ENCODE measurements around the gene DFFB. TPM values are rescaled to one million over a fixed set of nuclear protein-coding genes. Genes with fewer than 3 reads are reported as not detected.

DFFB gene
- total and polyA plus RNA-seq, 2 of the 4 experiments (the other 2 are of a cell fraction) = 6.5 to 7.3 TPM

DNA sequence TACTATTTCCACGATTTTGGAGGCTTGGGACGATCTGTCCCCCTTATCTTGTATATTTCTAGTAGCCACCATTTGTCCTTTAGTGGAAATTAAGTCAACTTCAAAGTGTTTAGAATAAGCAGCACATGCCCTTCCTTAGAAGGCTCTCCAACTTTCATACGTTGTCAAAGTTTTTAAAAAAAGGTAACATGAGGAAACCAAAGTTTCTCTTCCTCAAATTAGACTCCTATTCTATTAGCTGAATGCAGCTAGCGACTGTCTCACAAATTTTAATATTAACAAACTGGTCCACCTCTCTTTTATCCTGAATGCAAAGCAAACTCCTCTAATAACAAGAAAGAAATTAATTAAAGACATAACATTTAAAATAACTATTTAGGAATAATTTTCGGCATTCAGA is 35.9 kb downstream of the DFFB start:
- peaks cover 14% of the 10 kb centered on the region for H3K4me1 ChIP-seq (ENCODE audit: control insufficient read depth, insufficient read depth, low read length)
- peaks cover 9% of the 10 kb centered on the region; the same call in 1 of the 2 replicates for H3K9me1 ChIP-seq (ENCODE audit: insufficient read depth, low read length)
- DNase-seq (no peak), ATAC-seq (ENCODE audit: low read depth) (no peak)
- no peak overlapping the region for H3K14ac ChIP-seq (replicated peaks; ENCODE audit: low read depth, low read length)
- no peak overlapping the region for H2AK5ac ChIP-seq (ENCODE audit: low read depth, low read length)
- H2BK120ac ChIP-seq (ENCODE audit: low read depth, low read length) = no peak overlapping the region
- no peak overlapping the region for H3K9ac ChIP-seq (ENCODE audit: low read depth, low read length)
- no peak overlapping the region for H3K4ac ChIP-seq (ENCODE audit: low read depth, low read length)
- peaks cover 25% of the 10 kb centered on the region for H3K36me3 ChIP-seq (ENCODE audit: control insufficient read depth, insufficient read depth, low read length)
- WGBS, 2 experiments (ENCODE audit: extremely low coverage in 2 of 2, insufficient read length in 1 of 2) = no CpG with 5 or more reads among the region's 5 CpGs
- no peak overlapping the region for H2BK15ac ChIP-seq (ENCODE audit: low read depth, low read length)
- H4K91ac ChIP-seq (ENCODE audit: insufficient read depth, low read depth, low read length) = no peak overlapping the region
- no peak overlapping the region for H3K23ac ChIP-seq (ENCODE audit: low read depth, low read length)
- dilution Hi-C loops (cut with HindIII; ENCODE audit: low sequenced_read_pairs, unreplicated experiment) = no loop called here
- no peaks in the 10 kb centered on the region for H3K27me3 ChIP-seq (ENCODE audit: control insufficient read depth, insufficient read depth, low read length)
- no peak for TF ChIP-seq CHD1 (IDR thresholded peaks at IDR 0.05; ENCODE audit: low read depth, low read length)
- no peak for TF ChIP-seq RCOR1 (IDR thresholded peaks at IDR 0.05; ENCODE audit: insufficient replicate concordance, low read length)
- TF ChIP-seq, protein P1, sequence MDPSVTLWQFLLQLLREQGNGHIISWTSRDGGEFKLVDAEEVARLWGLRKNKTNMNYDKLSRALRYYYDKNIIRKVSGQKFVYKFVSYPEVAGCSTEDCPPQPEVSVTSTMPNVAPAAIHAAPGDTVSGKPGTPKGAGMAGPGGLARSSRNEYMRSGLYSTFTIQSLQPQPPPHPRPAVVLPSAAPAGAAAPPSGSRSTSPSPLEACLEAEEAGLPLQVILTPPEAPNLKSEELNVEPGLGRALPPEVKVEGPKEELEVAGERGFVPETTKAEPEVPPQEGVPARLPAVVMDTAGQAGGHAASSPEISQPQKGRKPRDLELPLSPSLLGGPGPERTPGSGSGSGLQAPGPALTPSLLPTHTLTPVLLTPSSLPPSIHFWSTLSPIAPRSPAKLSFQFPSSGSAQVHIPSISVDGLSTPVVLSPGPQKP (IDR thresholded peaks at IDR 0.05; ENCODE audit: borderline replicate concordance, low read depth, low read length) = no peak
- no peak for TF ChIP-seq RFX5 (IDR thresholded peaks at IDR 0.05; ENCODE audit: low read depth, low read length)
- no peak for TF ChIP-seq BHLHE40 (IDR thresholded peaks at IDR 0.05; ENCODE audit: low read depth, low read length)
- no peak overlapping the region for H3K4me3 ChIP-seq (ENCODE audit: insufficient read depth, low read depth, low read length)
- H3K4me2 ChIP-seq (ENCODE audit: low read depth, low read length) = no peak overlapping the region
- peaks cover 22% of the 10 kb centered on the region for H4K20me1 ChIP-seq (ENCODE audit: insufficient read depth, low read length)
- no peak overlapping the region for H3K56ac ChIP-seq (ENCODE audit: extremely low read depth, insufficient read depth, low read length)
- no peak overlapping the region for H2BK5ac ChIP-seq (ENCODE audit: low read depth, low read length, poor library complexity, severe bottlenecking)
- H3K79me1 ChIP-seq (ENCODE audit: low read depth in 1 of 2, low read length in 2 of 2) = peaks cover 13 to 32% of the 10 kb centered on the region in 2 experiments
- H2AFZ ChIP-seq (replicated peaks; ENCODE audit: low read length, poor library complexity) = no peak overlapping the region
- no TSS peak for BruUV-seq (replicated peaks)
- in situ Hi-C loops (cut with MboI; ENCODE audit: low sequenced_read_pairs) = no loop called here
- no peak overlapping the region for H4K5ac ChIP-seq (ENCODE audit: low read depth, low read length)
- no peak overlapping the region for H4K8ac ChIP-seq (ENCODE audit: low read depth in 2 of 2, low read length in 2 of 2)
- no peak overlapping the region for H3K27ac ChIP-seq (ENCODE audit: insufficient read depth, low read length)
- no peak overlapping the region for H2AK9ac ChIP-seq (replicated peaks; ENCODE audit: low read depth, low read length, poor library complexity)
- H2BK20ac ChIP-seq (ENCODE audit: low read depth, low read length) = no peak overlapping the region
- POLR2A ChIA-PET (ENCODE audit: unreplicated experiment) = no interaction called here
- intact Hi-C loops (cut with micrococcal nuclease) = no loop called here
- no peak overlapping the region for H3K18ac ChIP-seq (ENCODE audit: low read depth, low read length)
- no peaks in the 10 kb centered on the region for H3K9me3 ChIP-seq (ENCODE audit: control insufficient read depth, insufficient read depth, low read length)
- CTCF ChIA-PET = interaction anchor here (0.6 kb wide), 1 partner anchor 32 kb away, joined by 3 read pairs; no protein-coding TSS in a partner anchor
